ENCODE data around the gene FRAS1. TPM values are rescaled to one million over a fixed set of nuclear protein-coding genes. Genes with fewer than 3 reads are reported as not detected.

The FRAS1 gene
- total RNA-seq, 1 donor from 2014 or later: 163 TPM

DNA sequence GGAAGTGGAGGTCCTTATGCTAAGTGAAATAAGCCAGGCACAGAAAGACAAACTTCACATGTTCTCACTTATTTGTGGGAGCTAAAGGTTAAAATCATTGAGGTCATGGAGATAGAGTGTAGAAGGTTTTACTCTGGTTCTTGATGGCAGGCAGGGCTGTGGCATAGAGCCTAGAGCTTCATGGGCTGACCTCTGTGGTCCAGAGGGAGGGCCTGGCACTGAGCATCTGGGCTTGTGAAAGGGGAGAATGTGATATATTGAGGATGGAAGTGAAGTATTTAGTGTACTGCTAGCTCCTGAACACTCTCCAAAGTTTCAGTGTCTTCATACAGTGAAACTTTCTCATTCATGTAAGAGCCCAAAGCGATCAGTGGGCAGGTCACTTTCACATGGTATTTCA, 423.2 kb downstream of the FRAS1 start:
- peaks cover 3% of the 10 kb centered on the region for H3K4me1 Mint-ChIP-seq (ENCODE audit: low read depth)
- TF ChIP-seq, protein P1, sequence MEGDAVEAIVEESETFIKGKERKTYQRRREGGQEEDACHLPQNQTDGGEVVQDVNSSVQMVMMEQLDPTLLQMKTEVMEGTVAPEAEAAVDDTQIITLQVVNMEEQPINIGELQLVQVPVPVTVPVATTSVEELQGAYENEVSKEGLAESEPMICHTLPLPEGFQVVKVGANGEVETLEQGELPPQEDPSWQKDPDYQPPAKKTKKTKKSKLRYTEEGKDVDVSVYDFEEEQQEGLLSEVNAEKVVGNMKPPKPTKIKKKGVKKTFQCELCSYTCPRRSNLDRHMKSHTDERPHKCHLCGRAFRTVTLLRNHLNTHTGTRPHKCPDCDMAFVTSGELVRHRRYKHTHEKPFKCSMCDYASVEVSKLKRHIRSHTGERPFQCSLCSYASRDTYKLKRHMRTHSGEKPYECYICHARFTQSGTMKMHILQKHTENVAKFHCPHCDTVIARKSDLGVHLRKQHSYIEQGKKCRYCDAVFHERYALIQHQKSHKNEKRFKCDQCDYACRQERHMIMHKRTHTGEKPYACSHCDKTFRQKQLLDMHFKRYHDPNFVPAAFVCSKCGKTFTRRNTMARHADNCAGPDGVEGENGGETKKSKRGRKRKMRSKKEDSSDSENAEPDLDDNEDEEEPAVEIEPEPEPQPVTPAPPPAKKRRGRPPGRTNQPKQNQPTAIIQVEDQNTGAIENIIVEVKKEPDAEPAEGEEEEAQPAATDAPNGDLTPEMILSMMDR (IDR thresholded peaks at IDR 0.05; ENCODE audit: unreplicated experiment): no peak
- no peaks in the 10 kb centered on the region for H3K9me3 Mint-ChIP-seq (ENCODE audit: low read depth)
- DNase-seq (ENCODE audit: low spot score, unreplicated experiment): no peak
- H3K27me3 Mint-ChIP-seq: no peaks in the 10 kb centered on the region
- peak overlapping the region; percentile 58 for H3K27ac Mint-ChIP-seq
- H3K4me3 Mint-ChIP-seq (ENCODE audit: low read depth): no peak overlapping the region
- H3K36me3 Mint-ChIP-seq (ENCODE audit: insufficient read depth): peaks cover 42% of the 10 kb centered on the region

DNA sequence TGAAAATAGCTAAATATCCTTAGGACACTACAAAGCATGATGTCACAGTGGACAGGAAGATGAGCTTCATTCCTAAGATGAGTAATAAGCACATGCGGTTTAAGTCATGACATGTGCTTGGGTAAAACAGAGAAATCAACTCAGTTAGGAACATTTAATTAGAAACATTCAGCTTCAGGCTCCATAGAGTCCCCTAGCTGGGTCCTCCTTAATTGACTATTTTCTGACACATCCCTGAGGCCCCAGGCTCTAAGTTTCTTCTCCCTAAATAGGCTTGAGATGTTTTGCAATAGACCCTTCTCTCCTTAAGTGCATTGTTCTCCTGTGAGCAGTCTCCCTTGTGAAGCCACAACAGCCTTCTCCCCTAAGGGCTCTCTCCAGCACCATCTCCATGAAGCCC, 424.1 kb downstream of the FRAS1 start:
- H3K4me1 Mint-ChIP-seq (ENCODE audit: low read depth): peaks cover 3% of the 10 kb centered on the region
- no peak for DNase-seq (ENCODE audit: low spot score, unreplicated experiment)
- H3K9me3 Mint-ChIP-seq (ENCODE audit: low read depth): no peaks in the 10 kb centered on the region
- peaks cover 46% of the 10 kb centered on the region for H3K36me3 Mint-ChIP-seq (ENCODE audit: insufficient read depth)
- H3K27me3 Mint-ChIP-seq: no peaks in the 10 kb centered on the region
- TF ChIP-seq, protein P1 (IDR thresholded peaks at IDR 0.05; ENCODE audit: unreplicated experiment): no peak
- no peak overlapping the region for H3K4me3 Mint-ChIP-seq (ENCODE audit: low read depth)
- no peak overlapping the region for H3K27ac Mint-ChIP-seq

DNA sequence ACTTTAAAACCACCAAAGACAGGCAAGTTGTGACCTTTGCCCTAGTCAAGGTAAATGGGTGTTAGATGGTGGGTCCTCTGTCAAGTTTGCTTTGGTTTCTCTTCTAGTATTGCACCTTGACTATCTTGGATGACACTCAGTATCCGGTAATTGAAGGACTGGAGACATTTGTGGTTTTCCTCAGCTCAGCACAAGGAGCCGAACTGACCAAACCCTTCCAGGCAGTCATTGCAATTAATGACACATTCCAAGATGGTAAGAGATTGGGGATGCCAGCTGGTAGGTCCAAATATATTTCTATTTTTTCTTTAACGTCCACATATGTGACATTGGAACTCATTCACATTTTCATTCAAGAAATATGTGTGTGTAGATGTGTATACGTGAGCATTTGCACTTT, 425.2 kb downstream of the FRAS1 start:
- H3K27ac Mint-ChIP-seq: no peak overlapping the region
- TF ChIP-seq, protein P1 (IDR thresholded peaks at IDR 0.05; ENCODE audit: unreplicated experiment): no peak
- peaks cover 44% of the 10 kb centered on the region for H3K36me3 Mint-ChIP-seq (ENCODE audit: insufficient read depth)
- H3K4me3 Mint-ChIP-seq (ENCODE audit: low read depth): no peak overlapping the region
- H3K27me3 Mint-ChIP-seq: no peaks in the 10 kb centered on the region
- DNase-seq (ENCODE audit: low spot score, unreplicated experiment): no peak
- peaks cover 3% of the 10 kb centered on the region for H3K4me1 Mint-ChIP-seq (ENCODE audit: low read depth)
- no peaks in the 10 kb centered on the region for H3K9me3 Mint-ChIP-seq (ENCODE audit: low read depth)

- TF ChIP-seq, protein P1 (IDR thresholded peaks at IDR 0.05; ENCODE audit: unreplicated experiment): no peak
- peaks cover 41% of the 10 kb centered on the region for H3K36me3 Mint-ChIP-seq (ENCODE audit: insufficient read depth)
- no peak for DNase-seq (ENCODE audit: low spot score, unreplicated experiment)
- H3K27ac Mint-ChIP-seq: no peak overlapping the region
- peaks cover 3% of the 10 kb centered on the region for H3K4me1 Mint-ChIP-seq (ENCODE audit: low read depth)
- H3K9me3 Mint-ChIP-seq (ENCODE audit: low read depth): no peaks in the 10 kb centered on the region
- no peaks in the 10 kb centered on the region for H3K27me3 Mint-ChIP-seq
- H3K4me3 Mint-ChIP-seq (ENCODE audit: low read depth): no peak overlapping the region
Observed at GRCh38 chr4:78483811-78484210, 426.7 kb downstream of the FRAS1 start.

- no peak overlapping the region for H3K27ac Mint-ChIP-seq
- TF ChIP-seq, protein P1 (IDR thresholded peaks at IDR 0.05; ENCODE audit: unreplicated experiment): no peak
- peaks cover 3% of the 10 kb centered on the region for H3K4me1 Mint-ChIP-seq (ENCODE audit: low read depth)
- no peak overlapping the region for H3K4me3 Mint-ChIP-seq (ENCODE audit: low read depth)
- H3K9me3 Mint-ChIP-seq (ENCODE audit: low read depth): no peaks in the 10 kb centered on the region
- DNase-seq (ENCODE audit: low spot score, unreplicated experiment): no peak
- H3K36me3 Mint-ChIP-seq (ENCODE audit: insufficient read depth): peaks cover 37% of the 10 kb centered on the region
- H3K27me3 Mint-ChIP-seq: no peaks in the 10 kb centered on the region
Observed at GRCh38 chr4:78484574-78484973, 427.5 kb downstream of the FRAS1 start.

Data from progenitor cell of endocrine pancreas (in vitro differentiated cells).